ENCODE measurements around the gene IGFN1. TPM values are rescaled to one million over a fixed set of nuclear protein-coding genes. Genes with fewer than 3 reads are reported as not detected.
"Not testable (repeated sequence)": the region's sequence is repeated elsewhere in the genome, so short reads cannot be mapped to it uniquely, and the experiment has no call there.

IGFN1 gene
- total RNA-seq, 1 donor from 2014 or later = not detected

- peak; percentile 69 for ATAC-seq
These were observed 64.2 kb downstream of the IGFN1 start for GRCh38 chr1:201254625-201255478.

GRCh38 chr1:201255479-201256362, 65.1 kb downstream of the IGFN1 start:
- no peak for DNase-seq (ENCODE audit: missing footprints)
- ATAC-seq = no peak
- intact Hi-C loops (cut with DNase I) = no loop called here

More at GRCh38 chr1:201254625-201255478, 64.2 kb downstream of the IGFN1 start:
- intact Hi-C loops (cut with DNase I) = loop anchor here (1.0 to 5.0 kb wide), 3 partner anchors 91 to 153 kb away; no protein-coding TSS in a partner anchor
- peak; percentile 88 for DNase-seq (ENCODE audit: missing footprints)

GRCh38 chr1:201258132-201258531, 67.5 kb downstream of the IGFN1 start:
- intact Hi-C loops (cut with DNase I); DNase-seq (ENCODE audit: missing footprints); ATAC-seq: not testable (repeated sequence)

- DNase-seq (ENCODE audit: missing footprints) = no peak
- intact Hi-C loops (cut with DNase I) = no loop called here
- ATAC-seq = no peak
These were observed 68.2 kb downstream of the IGFN1 start for GRCh38 chr1:201258763-201259230.

- ATAC-seq = peak; percentile 33
- intact Hi-C loops (cut with DNase I) = loop anchor here (2.0 kb wide), 1 partner anchor 49 kb away; no protein-coding TSS in a partner anchor
These were observed 69.0 kb downstream of the IGFN1 start for GRCh38 chr1:201259476-201260235.

GRCh38 chr1:201260236-201260590, 69.6 kb downstream of the IGFN1 start:
- peak; percentile 24 for ATAC-seq
- intact Hi-C loops (cut with DNase I) = loop anchor here (2.0 kb wide), 1 partner anchor 49 kb away; no protein-coding TSS in a partner anchor
- DNase-seq (ENCODE audit: missing footprints) = no peak

More at GRCh38 chr1:201259476-201260235, 69.0 kb downstream of the IGFN1 start:
- no peak for DNase-seq (ENCODE audit: missing footprints)

- no peak for DNase-seq (ENCODE audit: missing footprints)
- intact Hi-C loops (cut with DNase I) = loop anchor here (2.0 kb wide), 1 partner anchor 48 kb away; no protein-coding TSS in a partner anchor
- ATAC-seq = peak; percentile 13
These were observed 70.2 kb downstream of the IGFN1 start for GRCh38 chr1:201260648-201261311.

- DNase-seq (ENCODE audit: missing footprints) = no peak
- intact Hi-C loops (cut with DNase I) = loop anchor here (2.0 kb wide), 1 partner anchor 47 kb away; no protein-coding TSS in a partner anchor
- no peak for ATAC-seq
These were observed 71.3 kb downstream of the IGFN1 start for GRCh38 chr1:201261771-201262547.

GRCh38 chr1:201262963-201263608, 72.5 kb downstream of the IGFN1 start:
- intact Hi-C loops (cut with DNase I) = no loop called here
- ATAC-seq = no peak
- DNase-seq (ENCODE audit: missing footprints) = no peak

DNA sequence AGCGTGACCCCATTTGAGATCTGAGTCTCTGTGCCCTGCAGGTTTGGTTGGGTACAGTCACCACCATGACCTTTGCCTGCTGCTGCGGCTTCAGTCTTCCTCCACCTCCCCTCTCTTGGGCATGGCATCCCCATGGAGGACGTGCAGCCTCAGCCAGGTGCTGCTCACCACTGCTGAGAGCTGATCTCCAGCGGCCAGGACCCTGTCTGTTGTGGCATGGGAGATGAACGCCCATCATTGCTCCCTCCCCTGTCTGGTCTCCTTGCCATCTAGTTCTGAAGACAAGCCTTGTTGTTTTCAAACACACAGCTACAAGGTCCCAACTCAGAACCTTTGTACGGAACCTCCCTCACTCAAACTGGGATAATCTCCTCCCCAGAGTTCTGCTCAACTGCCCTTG, 73.4 kb downstream of the IGFN1 start:
- DNase-seq (ENCODE audit: missing footprints) (no peak), ATAC-seq (no peak)
- intact Hi-C loops (cut with DNase I) = no loop called here

- no peak for ATAC-seq
- intact Hi-C loops (cut with DNase I) = no loop called here
These were observed 73.9 kb downstream of the IGFN1 start for GRCh38 chr1:201264554-201264953.

DNA sequence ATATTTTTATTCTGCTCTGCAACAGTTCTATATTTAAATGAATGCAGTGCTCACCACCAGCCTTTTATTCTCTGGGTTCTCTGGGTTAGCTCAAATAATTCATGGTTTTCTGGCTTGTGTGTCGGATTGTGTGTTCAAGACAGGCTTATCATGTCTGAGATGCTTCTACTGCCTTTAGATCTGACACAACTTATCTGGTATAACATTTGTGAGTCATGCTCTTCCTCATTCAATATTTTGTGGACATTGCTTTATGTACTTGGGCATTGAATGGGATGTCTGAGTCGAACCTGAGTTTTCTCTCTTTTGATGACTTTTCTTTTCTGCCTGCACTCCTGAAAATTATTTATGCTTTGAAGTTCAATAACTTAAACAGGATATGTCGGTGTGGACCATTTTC, 75.1 kb downstream of the IGFN1 start:
- intact Hi-C loops (cut with DNase I) = no loop called here
- DNase-seq (ENCODE audit: missing footprints) (no peak), ATAC-seq (no peak)

More at GRCh38 chr1:201264554-201264953, 73.9 kb downstream of the IGFN1 start:
- no peak for DNase-seq (ENCODE audit: missing footprints)

GRCh38 chr1:201266276-201266675, 75.7 kb downstream of the IGFN1 start:
- ATAC-seq = no peak
- DNase-seq (ENCODE audit: missing footprints) = no peak

DNA sequence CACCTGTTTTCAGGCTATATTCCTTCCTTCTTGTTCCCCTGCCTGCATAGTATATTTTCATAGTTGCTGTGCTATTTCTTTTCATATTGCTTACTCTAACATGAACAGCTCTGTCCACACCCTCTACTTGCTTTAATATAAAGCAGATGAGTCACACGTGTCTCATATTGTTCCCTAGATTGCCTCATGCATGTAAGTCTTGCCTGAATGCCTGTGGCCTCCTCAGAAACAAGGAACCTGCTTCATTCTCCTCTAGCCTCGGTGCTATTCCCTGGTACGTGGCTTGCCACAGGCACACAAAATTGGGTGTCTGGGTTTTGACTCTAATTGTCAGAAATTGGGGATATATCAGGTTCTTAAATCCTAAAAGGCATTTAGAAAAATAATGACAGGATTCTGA, 76.2 kb downstream of the IGFN1 start:
- ATAC-seq (no peak), DNase-seq (ENCODE audit: missing footprints) (no peak)
- intact Hi-C loops (cut with DNase I) = no loop called here

More at GRCh38 chr1:201266276-201266675, 75.7 kb downstream of the IGFN1 start:
- intact Hi-C loops (cut with DNase I) = no loop called here

GRCh38 chr1:201267481-201268229, 77.0 kb downstream of the IGFN1 start:
- DNase-seq (ENCODE audit: missing footprints) (no peak), ATAC-seq (no peak)
- intact Hi-C loops (cut with DNase I) = no loop called here

- ATAC-seq (peak; percentile 46), DNase-seq (ENCODE audit: missing footprints) (no peak)
- intact Hi-C loops (cut with DNase I) = no loop called here
These were observed 78.1 kb downstream of the IGFN1 start for GRCh38 chr1:201268604-201269151.

Measured in Right ventricle myocardium inferior (tissue), 1 donor.